KMS-11 (cell line): ENCODE measurements around the gene FOXO1.
"Not testable (repeated sequence)": the region's sequence is repeated elsewhere in the genome, so short reads cannot be mapped to it uniquely, and the experiment has no call there.

ENCODE experiments used
- H2AFZ ChIP-seq: fragments of 200-600 bp; sonication (generic); 2 replicates; pipeline ENCODE4 v1.6.1; 2016; ENCODE audit warnings: antibody characterized with exemption, mixed run types, low read depth
- H3K27ac ChIP-seq: fragments of 200-600 bp; sonication (generic); 2 replicates; pipeline ENCODE4 v1.6.1; 2016; ENCODE audit warnings: mild to moderate bottlenecking, mixed run types
- H3K27me3 ChIP-seq: fragments of 200-600 bp; sonication (generic); 2 replicates; pipeline ENCODE4 v1.6.1; 2017; ENCODE audit warnings: mild to moderate bottlenecking, low read depth, mixed run types, moderate library complexity; ENCODE audit not compliant: insufficient read depth
- H3K36me3 ChIP-seq: fragments of 200-600 bp; sonication (generic); 2 replicates; pipeline ENCODE4 v1.6.1; 2017; ENCODE audit warnings: mild to moderate bottlenecking, mixed run types; ENCODE audit not compliant: insufficient read depth
- H3K4me1 ChIP-seq: fragments of 200-600 bp; sonication (generic); 2 replicates; pipeline ENCODE4 v1.6.1; 2016; ENCODE audit warnings: mild to moderate bottlenecking, low read depth, mixed run types; ENCODE audit not compliant: poor library complexity, severe bottlenecking
- H3K4me2 ChIP-seq: fragments of 200-600 bp; sonication (generic); 2 replicates; pipeline ENCODE4 v1.7.0; 2016; ENCODE audit warnings: mild to moderate bottlenecking, mixed run types
- H3K4me3 ChIP-seq: fragments of 200-600 bp; sonication (generic); IDR thresholded peaks from 2 replicates; pipeline ENCODE4 v1.6.1; 2017; ENCODE audit warnings: low read depth, low read length, mixed read lengths; ENCODE audit not compliant: insufficient read depth
- H3K79me2 ChIP-seq: fragments of 200-600 bp; sonication (generic); 2 replicates; pipeline ENCODE4 v1.6.1; 2016; ENCODE audit warnings: low read depth, mixed run types; ENCODE audit not compliant: insufficient read depth
- H3K9ac ChIP-seq: fragments of 200-600 bp; sonication (generic); 2 replicates; pipeline ENCODE4 v1.6.1; 2016; ENCODE audit warnings: mild to moderate bottlenecking, mixed run types
- H4K20me1 ChIP-seq: fragments of 200-600 bp; sonication (generic); 2 replicates; pipeline ENCODE4 v1.6.1; 2016; ENCODE audit warnings: mild to moderate bottlenecking, mixed run types; ENCODE audit not compliant: insufficient read depth
- TF ChIP-seq, protein P1 (sequence below): fragments of 200-600 bp; sonication (generic); conservative IDR thresholded peaks from 2 replicates; pipeline ENCODE4 v1.6.1; 2017; ENCODE audit warnings: low read depth, mild to moderate bottlenecking, antibody characterized with exemption, low read length, moderate library complexity, mixed read lengths

FOXO1 gene

DNA sequence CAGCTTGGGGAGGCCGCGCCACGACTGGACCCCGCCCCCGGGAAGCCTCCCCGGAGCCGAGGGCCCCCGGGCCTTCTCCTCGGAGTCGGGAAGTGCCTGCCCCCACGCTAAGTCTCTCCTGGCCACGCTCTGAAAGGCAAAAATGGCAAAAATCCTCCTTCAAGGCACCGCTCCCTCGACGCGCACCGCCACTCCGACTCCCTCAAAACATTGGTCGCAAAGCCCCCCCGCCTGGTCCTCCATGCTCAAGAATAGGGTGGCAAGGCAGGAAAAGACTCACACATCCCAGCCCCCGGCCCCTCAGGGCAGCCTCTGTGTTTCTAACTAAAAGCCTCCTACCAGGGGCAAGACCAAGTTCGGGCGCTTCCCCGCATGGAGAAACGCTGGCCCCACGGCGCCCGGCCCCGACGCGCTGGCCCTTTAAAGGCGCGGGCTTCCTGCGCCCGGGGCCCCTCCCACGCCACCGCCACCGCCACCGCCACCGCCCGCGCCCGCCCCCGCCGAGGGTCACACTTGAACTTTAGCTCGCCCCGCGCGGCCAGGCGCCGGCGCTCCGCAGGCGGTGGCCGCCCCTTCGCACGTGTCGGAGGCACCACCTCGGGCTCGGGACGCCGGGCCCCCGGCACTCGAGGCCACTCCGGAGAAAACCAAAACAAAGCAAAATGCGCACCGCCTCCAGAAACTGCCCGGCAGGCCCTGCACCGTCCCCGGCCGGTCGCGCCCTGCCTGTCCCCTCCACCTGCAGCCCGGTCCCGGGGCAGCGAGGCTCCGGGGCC is 1.9 kb downstream of the FOXO1 start:
- Histone ChIP-seq H3K9ac (peak overlapping the region; percentile 67), H3K4me1 (peaks cover 40% of the 10 kb centered on the region), H3K79me2 (peaks cover 55% of the 10 kb centered on the region), H2AFZ (peak overlapping the region; percentile 54), H3K27ac (peak overlapping the region; percentile 84), H3K4me2 (peak overlapping the region; percentile 9; the same call in 1 of the 2 replicates), H3K27me3 (no peaks in the 10 kb centered on the region), H3K36me3 (no peaks in the 10 kb centered on the region), H4K20me1 (no peaks in the 10 kb centered on the region), H3K4me3 (no peak overlapping the region)
- TF ChIP-seq, protein P1, sequence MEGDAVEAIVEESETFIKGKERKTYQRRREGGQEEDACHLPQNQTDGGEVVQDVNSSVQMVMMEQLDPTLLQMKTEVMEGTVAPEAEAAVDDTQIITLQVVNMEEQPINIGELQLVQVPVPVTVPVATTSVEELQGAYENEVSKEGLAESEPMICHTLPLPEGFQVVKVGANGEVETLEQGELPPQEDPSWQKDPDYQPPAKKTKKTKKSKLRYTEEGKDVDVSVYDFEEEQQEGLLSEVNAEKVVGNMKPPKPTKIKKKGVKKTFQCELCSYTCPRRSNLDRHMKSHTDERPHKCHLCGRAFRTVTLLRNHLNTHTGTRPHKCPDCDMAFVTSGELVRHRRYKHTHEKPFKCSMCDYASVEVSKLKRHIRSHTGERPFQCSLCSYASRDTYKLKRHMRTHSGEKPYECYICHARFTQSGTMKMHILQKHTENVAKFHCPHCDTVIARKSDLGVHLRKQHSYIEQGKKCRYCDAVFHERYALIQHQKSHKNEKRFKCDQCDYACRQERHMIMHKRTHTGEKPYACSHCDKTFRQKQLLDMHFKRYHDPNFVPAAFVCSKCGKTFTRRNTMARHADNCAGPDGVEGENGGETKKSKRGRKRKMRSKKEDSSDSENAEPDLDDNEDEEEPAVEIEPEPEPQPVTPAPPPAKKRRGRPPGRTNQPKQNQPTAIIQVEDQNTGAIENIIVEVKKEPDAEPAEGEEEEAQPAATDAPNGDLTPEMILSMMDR: no peak

DNA sequence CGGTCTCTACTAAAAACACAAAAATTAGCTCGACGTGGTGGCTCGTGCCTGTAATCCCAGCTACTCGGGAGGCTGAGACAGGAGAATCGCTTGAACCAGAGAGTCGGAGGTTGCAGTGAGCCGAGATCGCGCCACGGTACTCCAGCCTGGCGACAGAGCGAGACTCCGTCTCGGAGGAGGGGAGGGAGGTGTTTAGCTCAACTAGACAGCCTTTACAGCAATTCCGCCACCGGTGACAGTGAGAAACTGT is 2.4 kb downstream of the FOXO1 start:
- H3K27me3 ChIP-seq, H3K4me3 ChIP-seq, H3K36me3 ChIP-seq, H4K20me1 ChIP-seq: not testable (repeated sequence)
- Histone ChIP-seq H3K4me2 (peak overlapping the region; percentile 94), H3K27ac (peak overlapping the region; percentile 84), H2AFZ (peak overlapping the region; percentile 54), H3K4me1 (peaks cover 44% of the 10 kb centered on the region), H3K79me2 (peaks cover 60% of the 10 kb centered on the region), H3K9ac (peak overlapping the region; percentile 67; the same call in 1 of the 2 replicates)

DNA sequence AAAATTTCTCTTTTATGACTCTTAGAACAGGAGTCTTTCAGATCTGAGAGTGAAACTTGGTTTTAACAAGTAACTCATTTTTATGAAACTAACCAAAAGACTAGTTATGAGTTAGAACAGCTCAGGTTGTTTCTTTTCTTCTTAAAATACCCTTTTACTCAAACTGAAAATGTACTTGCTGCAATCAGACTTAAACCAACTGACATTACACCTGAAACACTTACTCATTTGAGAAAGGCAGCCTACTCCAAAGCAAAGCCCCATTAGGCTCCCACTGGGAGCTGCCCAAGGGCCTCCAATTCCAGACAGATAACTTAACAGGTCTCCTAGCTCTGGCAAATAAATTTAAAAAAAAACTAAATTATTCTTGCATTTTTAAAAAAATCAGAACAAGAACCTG is 3.6 kb downstream of the FOXO1 start:
- Histone ChIP-seq H3K4me2 (peak overlapping the region; percentile 94), H3K79me2 (peaks cover 71% of the 10 kb centered on the region), H3K36me3 (no peaks in the 10 kb centered on the region), H3K27ac (peak overlapping the region; percentile 84), H4K20me1 (no peaks in the 10 kb centered on the region), H3K27me3 (no peaks in the 10 kb centered on the region), H3K9ac (peak overlapping the region; percentile 67; the same call in 1 of the 2 replicates), H3K4me3 (no peak overlapping the region), H3K4me1 (peaks cover 48% of the 10 kb centered on the region), H2AFZ (no peak overlapping the region)
- TF ChIP-seq, protein P1: no peak

DNA sequence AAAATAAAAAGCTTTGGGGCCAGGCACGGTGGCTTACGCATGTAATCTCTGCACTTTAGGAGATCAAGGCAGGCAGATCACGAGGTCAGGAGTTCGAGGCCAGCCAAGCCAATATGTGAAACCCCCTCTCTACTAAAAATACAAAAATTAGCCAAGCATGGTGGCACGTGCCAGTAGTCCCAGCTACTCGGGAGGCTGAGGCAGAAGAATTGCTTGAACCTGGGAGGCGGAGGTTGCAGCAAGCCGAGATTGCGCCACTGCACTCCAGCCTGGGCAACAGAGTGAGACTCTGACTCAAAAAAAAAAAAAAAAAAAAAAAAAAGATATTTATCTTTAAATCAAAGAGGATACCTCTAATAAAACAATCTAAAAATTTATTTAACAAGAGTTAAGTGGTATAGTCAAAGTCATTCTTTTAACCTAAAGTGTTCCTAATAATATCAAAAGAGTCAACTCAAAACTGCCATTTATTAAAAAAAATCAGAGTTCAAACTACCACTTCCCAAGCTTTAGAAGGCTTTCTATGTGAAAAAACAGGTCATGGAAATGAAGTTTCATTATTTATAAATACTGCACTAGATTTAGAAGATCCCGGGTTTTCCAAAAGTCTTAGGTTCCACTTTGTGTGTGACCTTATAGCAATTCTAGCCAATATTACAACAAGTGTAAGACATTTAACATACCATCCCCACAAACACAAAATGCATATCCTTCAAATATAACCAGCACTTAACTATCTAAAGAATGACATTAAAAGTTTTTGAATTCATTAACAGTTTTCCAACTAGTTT is 4.4 kb downstream of the FOXO1 start:
- TF ChIP-seq, protein P1: no peak
- H3K36me3 ChIP-seq: no peaks in the 10 kb centered on the region
- H3K27ac ChIP-seq: peak overlapping the region; percentile 84
- H3K4me3 ChIP-seq: no peak overlapping the region
- H2AFZ ChIP-seq: no peak overlapping the region
- no peaks in the 10 kb centered on the region for H4K20me1 ChIP-seq
- peak overlapping the region; percentile 94 for H3K4me2 ChIP-seq
- peaks cover 49% of the 10 kb centered on the region for H3K4me1 ChIP-seq
- peaks cover 79% of the 10 kb centered on the region for H3K79me2 ChIP-seq
- no peaks in the 10 kb centered on the region for H3K27me3 ChIP-seq
- peak overlapping the region; percentile 67; the same call in 1 of the 2 replicates for H3K9ac ChIP-seq
